NCI-H69 (cell line): ENCODE data around the gene COLEC12.

Experiments
- DNase-seq: peaks from one replicate; lab custom pipeline; 2025; lab: John Stamatoyannopoulos, UW

COLEC12 gene

DNA sequence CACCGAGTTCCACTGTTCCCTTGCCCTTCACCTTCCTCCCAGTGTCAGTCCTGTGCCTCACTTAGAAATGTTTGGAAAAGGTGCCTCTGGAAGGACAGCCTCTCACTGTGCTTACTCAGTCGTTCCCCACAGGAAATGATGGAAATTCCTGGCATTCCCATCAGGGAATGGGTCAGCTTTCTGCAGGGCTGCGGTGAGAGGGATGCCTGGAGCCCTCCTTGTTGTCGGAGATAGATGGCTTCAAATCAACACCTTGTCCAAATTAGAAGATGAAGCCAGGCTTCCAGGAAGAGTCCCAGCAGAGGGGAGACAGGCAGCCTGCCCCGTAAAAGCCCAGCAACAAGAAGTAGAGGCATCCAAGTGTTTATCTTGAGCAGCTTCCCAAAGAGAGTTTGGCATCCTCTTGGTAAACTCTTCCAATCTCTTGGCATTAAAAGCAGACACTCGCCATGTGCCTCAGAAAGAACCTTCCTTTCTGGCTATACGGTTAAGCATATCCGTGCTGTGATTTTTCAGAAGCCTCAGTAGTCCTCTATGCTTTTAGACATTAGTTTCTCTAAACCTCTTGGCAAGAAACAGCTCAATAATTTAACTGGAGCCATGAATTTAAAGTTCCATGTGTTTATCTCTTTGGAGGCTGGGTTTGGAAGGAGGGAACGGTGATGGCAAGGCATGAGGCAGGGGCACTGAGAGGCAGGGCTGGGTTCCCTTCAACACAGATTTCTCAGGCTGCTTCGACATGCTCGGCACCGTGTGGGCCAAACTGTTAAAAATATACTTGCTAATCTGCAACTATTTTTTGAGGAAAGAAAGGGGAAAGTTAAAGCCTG, 25.1 kb downstream of the COLEC12 start:
- DNase-seq = no peak

DNA sequence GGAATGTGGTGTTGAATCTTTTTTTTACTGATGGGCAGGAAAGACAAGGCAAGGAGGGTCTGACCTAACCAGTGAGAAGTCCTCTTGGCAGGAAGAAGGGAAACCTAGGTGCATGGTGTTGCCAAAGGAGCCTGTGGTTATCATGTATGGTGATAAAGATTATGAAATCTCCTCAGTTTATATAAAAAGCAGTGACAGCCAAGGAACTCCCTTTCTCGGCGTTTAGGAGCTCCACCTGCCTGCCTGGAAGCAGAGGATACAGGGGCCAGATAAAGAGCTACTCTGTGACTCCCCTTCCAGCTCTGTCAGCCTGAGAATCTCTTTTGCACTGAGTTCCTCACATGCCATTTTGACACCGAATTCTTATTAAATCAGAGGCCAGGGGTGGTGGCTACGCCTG, 26.1 kb downstream of the COLEC12 start:
- DNase-seq = no peak

DNA sequence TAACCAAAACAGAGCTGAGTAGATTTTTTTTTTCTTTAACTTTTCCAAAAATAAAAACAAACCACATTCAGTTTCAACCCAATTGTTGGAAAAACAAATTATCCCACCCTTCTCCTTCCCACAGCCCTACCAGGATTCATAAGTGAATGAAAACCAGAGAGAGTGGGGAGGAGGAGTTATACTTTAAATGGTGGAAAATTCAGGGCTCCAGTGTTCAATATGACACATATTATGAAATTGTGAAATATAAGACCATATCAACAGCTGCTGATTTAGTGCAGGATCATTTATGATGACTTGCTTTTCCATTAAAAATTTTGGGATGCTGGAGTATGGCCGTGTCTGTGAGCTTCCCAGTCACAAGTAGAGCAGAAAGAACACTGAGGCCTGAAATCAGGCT, 26.7 kb downstream of the COLEC12 start:
- DNase-seq = no peak

GRCh38 chr18:471716-472115, 28.8 kb downstream of the COLEC12 start:
- DNase-seq = no peak

GRCh38 chr18:470661-471501, 29.6 kb downstream of the COLEC12 start:
- no peak for DNase-seq

DNA sequence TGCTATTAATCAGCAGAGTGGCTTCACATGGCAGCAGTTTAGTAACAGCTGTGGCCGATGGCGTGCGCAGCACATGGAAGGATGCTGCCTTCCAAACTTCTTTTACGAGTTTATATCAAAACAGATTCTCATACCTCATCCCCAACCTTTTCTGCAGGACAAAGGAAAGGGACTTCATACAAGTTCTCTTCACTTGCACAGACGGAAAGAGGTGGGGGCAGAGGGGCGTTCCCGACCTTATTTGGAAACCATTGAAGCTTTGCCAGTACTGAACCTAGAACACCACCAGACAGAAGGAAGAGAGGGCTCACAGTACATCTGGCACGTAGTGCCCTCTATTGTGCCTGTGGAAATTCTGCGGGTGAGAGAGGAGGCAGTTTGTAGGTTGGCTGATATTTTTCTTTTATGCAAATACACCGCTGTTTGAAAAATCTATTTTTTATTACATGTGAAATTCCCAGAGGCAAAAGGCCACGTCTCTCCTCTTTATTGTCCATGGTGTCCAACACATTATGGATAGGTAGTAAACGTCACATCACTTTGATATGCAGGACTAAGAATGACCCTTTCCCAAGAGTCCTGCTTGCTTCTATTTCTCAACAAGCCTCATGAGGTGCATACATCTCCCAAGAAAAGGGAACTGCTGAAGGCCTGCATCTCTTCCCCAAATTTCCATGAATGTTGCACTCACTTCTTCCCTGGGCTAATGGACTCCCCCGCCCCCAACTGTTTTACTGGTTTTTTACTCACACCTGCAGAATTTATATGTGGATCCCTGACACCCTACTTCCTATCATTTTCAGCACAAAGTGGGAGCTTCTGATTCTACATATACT, 31.3 kb downstream of the COLEC12 start:
- peak; percentile 77 for DNase-seq

- no peak for DNase-seq
Measured at GRCh38 chr18:463827-464541, 36.5 kb downstream of the COLEC12 start.

GRCh38 chr18:463403-463802, 37.1 kb downstream of the COLEC12 start:
- no peak for DNase-seq

DNA sequence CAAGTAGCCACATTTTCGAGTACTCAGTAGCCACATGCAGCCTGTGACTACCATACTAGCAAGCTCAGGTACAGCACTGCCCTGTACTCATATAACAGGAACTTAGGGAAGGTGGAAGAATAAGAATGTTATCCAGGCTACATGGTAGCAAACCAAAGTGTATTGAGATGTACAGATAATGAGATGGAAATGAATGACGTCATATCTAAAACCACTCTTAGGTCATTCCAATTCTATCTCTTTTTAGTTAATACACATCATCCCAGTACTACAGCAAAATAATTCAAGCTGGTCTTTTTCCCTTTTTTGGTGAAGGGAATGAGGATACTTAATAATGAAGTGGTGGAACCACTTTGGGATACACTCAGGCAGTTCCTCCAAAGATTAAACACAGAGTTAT, 38.7 kb downstream of the COLEC12 start:
- DNase-seq = no peak

- no peak for DNase-seq
Measured at GRCh38 chr18:460791-461190, 39.7 kb downstream of the COLEC12 start.

DNA sequence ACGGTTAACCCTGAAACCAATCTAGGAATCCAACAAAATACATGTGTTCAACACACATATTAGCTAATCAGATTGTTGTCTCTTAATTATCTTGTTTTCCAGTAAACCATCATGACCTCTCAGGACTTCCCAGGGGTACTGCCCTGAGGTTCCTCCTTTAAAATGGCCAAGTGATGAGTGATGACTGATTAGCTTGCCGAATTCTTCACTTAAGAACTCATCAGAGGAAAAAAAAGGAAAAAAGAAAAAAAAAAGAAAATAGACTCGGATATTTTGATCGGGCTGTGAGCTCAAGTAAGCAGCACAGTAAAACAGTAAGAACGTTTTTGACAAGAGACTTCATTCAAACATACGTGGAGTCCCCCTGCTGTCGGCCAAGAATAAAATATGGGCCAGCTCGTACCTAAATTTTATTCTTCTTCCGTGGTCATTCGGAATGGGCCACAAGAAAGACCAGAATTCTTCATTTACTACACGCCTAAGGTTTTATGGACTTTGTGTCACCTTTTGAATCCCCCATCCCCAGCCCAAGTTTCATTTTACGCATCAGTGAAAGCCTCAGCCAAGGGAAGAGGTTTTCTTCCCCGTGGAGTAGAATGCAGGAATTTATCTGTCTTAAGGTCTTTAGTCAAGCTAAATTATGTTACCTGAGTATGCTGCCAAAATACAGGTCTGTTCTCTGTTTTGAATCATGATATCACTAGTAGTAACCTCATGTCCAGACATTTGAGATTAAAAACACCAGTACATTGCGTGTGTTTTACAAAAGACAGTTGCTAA, 40.5 kb downstream of the COLEC12 start:
- DNase-seq = no peak

GRCh38 chr18:457521-458412, 42.7 kb downstream of the COLEC12 start:
- DNase-seq = no peak

DNA sequence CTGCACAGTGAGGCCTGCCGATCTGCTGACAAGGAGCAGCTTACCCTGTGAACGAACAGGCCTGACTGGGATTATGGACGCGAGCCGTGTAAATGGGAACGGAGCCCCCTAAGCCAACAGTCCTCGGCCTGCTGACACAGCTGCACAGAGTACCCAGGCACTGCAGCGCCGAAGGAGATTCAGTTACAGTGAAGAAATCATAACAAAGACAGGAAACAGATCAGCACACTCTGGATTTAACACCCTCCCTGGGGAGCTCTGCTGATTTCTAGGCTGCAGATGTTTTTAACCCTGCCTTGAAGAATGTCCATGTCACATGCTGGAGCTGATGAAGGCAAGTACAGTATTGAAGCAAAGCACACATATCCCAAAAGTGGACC, 43.4 kb downstream of the COLEC12 start:
- peak; percentile 76 for DNase-seq

- DNase-seq = no peak
Measured at GRCh38 chr18:456361-457139, 44.0 kb downstream of the COLEC12 start.

- no peak for DNase-seq
Measured at GRCh38 chr18:453400-453799, 47.1 kb downstream of the COLEC12 start.

GRCh38 chr18:452816-453215, 47.7 kb downstream of the COLEC12 start:
- no peak for DNase-seq

DNA sequence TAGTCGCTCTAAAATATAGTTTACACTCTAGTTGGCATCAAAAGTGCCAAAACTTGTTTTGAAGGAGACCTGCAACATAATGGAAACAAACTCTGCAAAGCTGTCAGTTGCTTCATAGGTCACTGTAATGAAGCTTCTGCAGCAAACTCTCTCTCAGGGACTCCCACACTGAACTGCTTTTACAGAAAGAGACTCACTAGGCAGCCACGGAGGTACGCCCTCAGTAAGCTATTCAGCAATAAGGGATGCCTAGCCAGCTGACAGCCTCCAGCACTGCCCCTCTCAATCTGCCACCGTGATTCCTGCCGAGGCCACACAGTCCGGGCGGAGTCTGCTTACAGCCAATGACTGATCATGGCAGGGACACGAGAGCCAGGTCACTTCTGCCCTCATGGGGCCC, 51.1 kb downstream of the COLEC12 start:
- DNase-seq = peak; percentile 81

DNA sequence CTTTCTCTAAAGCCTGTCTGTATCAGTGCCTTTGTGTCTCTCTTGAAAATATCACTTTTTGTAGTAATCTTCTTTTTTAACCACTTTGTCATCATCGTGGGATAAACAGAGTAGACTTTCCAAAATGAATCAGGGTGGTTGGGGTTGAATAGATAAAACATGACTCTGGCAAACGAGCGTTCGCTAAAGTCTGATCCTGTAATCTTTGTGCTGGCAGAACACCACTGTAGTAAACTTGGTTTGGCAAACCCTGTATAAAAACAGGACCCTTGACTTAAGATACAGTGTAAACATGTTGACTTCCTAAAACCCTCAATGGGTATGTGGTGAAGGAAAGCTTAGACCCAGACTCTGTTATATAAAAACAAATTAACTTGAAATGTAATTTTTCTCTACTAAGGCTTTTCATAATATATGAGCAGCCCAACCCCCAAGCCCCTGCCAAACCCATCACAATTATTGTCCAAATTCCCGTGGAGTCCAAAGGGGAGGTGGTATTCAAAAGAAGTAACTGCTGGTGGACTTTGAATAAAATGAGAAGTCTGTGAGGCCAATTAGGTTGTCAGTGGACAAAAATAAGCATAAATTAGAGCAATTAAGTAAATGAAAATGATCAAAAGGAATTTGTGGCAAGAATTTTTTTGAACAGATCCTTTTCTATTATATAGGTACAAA, 52.2 kb downstream of the COLEC12 start:
- DNase-seq = no peak
